ENCODE measurements around the gene B4GALT2. TPM values are rescaled to one million over a fixed set of nuclear protein-coding genes. Genes with fewer than 3 reads are reported as not detected.

B4GALT2 gene
- total and polyA plus RNA-seq, 10 of the 15 experiments (the other 5 are each of a cell fraction or from before 2014, with no cell fraction given) = 0.98 to 61.0 (median 23.4) TPM

DNA sequence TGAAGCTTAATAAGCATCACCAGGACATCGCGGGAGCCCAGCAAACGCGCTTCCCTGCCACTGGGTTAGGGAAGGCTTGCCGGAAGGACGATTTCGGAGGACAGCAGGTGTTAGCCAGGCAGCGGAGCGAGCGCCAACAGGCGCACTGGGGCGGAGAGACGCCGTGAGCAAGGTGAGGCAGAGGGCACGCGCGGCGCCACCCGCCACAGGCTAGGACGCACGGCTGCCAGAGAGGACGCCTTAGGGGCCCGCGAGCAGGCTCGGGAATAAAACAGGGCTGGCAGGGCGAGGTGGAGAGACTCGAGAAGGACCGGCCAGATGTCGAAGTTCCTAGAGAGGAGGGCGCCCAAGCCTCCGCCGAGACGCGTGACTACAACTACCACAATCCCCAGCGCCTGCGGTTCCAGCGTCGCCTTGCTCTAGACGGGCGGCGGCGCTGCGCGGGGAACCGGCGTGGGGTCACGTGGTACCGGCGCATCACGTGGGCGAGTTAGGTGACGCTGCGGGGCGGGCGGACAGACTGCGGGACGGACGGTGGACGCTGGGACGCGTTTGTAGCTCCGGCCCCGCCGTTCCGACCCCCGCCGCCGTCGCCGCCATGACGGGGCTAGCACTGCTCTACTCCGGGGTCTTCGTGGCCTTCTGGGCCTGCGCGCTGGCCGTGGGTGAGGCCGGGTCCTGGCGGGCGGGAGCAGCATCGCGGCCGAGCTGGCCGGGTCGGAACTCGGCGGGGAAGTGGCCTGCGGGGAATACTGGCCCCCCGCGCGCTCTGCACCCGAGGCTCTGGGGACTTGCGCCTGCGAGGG is 4.4 kb upstream of the B4GALT2 start, which contains the start of gene ATP6V0B (continued):
- TF ChIP-seq SMC3 (IDR thresholded peaks at IDR 0.05; ENCODE audit: borderline replicate concordance, low read length) (no peak), NRF1 (conservative IDR thresholded peaks at IDR 0.05; ENCODE audit: low read depth, low read length) (peak; percentile 8; the same call in 1 of the 2 replicates), EED (IDR thresholded peaks at IDR 0.05; ENCODE audit: low read depth) (no peak; the same call in 1 of the 2 replicates), JUND (IDR thresholded peaks at IDR 0.05; ENCODE audit: low read depth, low read length) (no peak), STAT3 (IDR thresholded peaks at IDR 0.05; ENCODE audit: low read depth, low read length) (no peak), BCL11A (IDR thresholded peaks at IDR 0.05; ENCODE audit: low read depth, low read length) (no peak), ZNF217 (IDR thresholded peaks at IDR 0.05) (no peak)
- TF ChIP-seq, protein P1, sequence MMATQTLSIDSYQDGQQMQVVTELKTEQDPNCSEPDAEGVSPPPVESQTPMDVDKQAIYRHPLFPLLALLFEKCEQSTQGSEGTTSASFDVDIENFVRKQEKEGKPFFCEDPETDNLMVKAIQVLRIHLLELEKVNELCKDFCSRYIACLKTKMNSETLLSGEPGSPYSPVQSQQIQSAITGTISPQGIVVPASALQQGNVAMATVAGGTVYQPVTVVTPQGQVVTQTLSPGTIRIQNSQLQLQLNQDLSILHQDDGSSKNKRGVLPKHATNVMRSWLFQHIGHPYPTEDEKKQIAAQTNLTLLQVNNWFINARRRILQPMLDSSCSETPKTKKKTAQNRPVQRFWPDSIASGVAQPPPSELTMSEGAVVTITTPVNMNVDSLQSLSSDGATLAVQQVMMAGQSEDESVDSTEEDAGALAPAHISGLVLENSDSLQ (IDR thresholded peaks at IDR 0.05) = peak; percentile 64

DNA sequence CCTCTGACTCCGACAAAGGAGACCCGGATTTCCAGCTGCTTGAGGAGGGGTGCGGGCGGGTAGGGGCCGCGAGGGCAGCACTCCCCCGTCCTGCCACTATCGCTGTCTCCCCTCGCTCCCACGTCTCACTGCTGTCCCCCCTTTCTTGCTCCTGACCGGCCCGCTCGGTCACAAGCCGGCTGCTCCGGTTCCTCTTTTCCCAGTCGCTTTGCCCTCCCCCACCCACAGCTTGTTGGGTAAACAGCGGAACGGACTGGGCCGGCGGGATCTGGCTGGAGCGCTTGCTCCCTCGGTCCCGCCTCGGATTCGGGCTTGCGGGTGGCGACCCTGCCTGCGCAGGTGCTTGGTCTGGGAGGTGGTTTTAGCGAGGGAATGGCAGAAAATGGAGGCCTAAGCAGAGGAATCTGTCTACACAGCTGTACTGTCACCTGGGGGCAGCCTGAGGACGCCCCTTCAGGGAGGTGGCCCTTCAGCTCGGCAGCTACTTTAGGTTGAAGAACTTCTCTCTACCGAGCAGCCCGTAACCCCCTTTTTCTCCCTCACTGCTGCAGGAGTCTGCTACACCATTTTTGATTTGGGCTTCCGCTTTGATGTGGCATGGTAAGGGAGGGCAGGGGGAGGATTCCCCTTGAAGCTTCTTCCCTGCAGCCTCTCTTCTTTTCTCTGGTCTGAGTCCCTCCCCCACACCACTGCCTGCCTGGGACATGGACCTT is 3.6 kb upstream of the B4GALT2 start:
- FAIRE-seq (no peak), ATAC-seq (peak; percentile 15), DNase-seq (ENCODE audit: low read depth, low spot score) (no peak)
- SMC1A ChIA-PET (ENCODE audit: uncharacterized antibody, unreplicated experiment) = interaction anchor here (0.8 to 1.5 kb wide), 7 partner anchors 15 to 1158 kb away, joined by 3 to 4 read pairs (median 3); partner anchors contain the start of gene SVBP
- Histone ChIP-seq H3K9me3 (replicated peaks; ENCODE audit: control insufficient read depth, insufficient read depth, low read length) (no peaks in the 10 kb centered on the region), H2AFZ (ENCODE audit: control insufficient read depth, low read depth, low read length) (peak overlapping the region; percentile 92), H4K20me1 (ENCODE audit: control insufficient read depth, insufficient read depth) (no peaks in the 10 kb centered on the region), H3K79me2 (ENCODE audit: control insufficient read depth, insufficient read depth, low read length) (peaks cover 53% of the 10 kb centered on the region), H3K27me3 (replicated peaks in 1 of 2; ENCODE audit: control insufficient read depth in 2 of 2, insufficient read depth in 2 of 2, low read length in 1 of 2) (no peaks in the 10 kb centered on the region), H3K9ac (ENCODE audit: control insufficient read depth, insufficient read depth, low read length) (peak overlapping the region; percentile 88), H3K4me1 (ENCODE audit: control insufficient read depth, insufficient read depth, low read length) (peaks cover 37% of the 10 kb centered on the region), H3K36me3 (ENCODE audit: control insufficient read depth in 2 of 2, insufficient read depth in 2 of 2, low read length in 1 of 2) (peaks cover 11 to 15% of the 10 kb centered on the region in 2 experiments), H3K4me3 (peak overlapping the region; percentile 95), H3K27ac (ENCODE audit: control insufficient read depth, insufficient read depth) (peak overlapping the region; percentile 73), H3K4me2 (ENCODE audit: control insufficient read depth, insufficient read depth) (peak overlapping the region; percentile 84)
- RAD21 ChIA-PET (ENCODE audit: unreplicated experiment) = interaction anchor here (1.1 to 3.0 kb wide), 4 partner anchors 15 to 212 kb away, joined by 3 to 10 read pairs (median 4); partner anchors contain the start of gene IPO13
- WGBS (ENCODE audit: insufficient coverage, insufficient replicate concordance, low lambda C conversion rate, missing lambda C conversion rate) = under 1% methylated on average over 25 of the region's 34 CpGs
- intact Hi-C loops (cut with micrococcal nuclease; ENCODE audit: unreplicated experiment) = loop anchor here (2.0 kb wide), 1 partner anchor 29 kb away; the partner anchor contains the start of gene IPO13
- in situ Hi-C loops (cut with MboI) = no loop called here
- POLR2A ChIA-PET = interaction anchor here (0.5 to 3.8 kb wide), 10 partner anchors 15 to 1317 kb away, joined by 3 to 18 read pairs (median 3); partner anchors contain the start of genes CCDC24, IPO13 and PPIH
- CTCF ChIA-PET = interaction anchor here (0.6 to 1.0 kb wide), 6 partner anchors 14 to 62 kb away, joined by 3 to 4 read pairs (median 3); no protein-coding TSS in a partner anchor
- TSS peak; percentile 59 for BruUV-seq (replicated peaks)
- TF ChIP-seq SP1 (IDR thresholded peaks at IDR 0.05; ENCODE audit: low read depth, low read length) (no peak), TBL1XR1 (IDR thresholded peaks at IDR 0.05; ENCODE audit: low read depth, low read length) (no peak), POLR2A (IDR thresholded peaks at IDR 0.05; ENCODE audit: low read depth, low read length) (no peak), ASH2L (IDR thresholded peaks at IDR 0.05; ENCODE audit: borderline replicate concordance, low read depth) (no peak), RB1 (IDR thresholded peaks at IDR 0.05; ENCODE audit: borderline replicate concordance) (no peak), NFIC (IDR thresholded peaks at IDR 0.05; ENCODE audit: low read depth, low read length) (no peak), RELA (IDR thresholded peaks at IDR 0.05; ENCODE audit: borderline replicate concordance, partially characterized antibody) (no peak), IRF4 (IDR thresholded peaks at IDR 0.05; ENCODE audit: low read depth, low read length) (no peak), PAX5 (IDR thresholded peaks at IDR 0.05; ENCODE audit: borderline replicate concordance, low read depth, low read length) (no peak), NFYB (IDR thresholded peaks at IDR 0.05; ENCODE audit: insufficient read depth, low read depth, low read length) (no peak), MEF2A (IDR thresholded peaks at IDR 0.05; ENCODE audit: insufficient read depth, low read depth, low read length) (no peak)
- TF ChIP-seq, protein P2, sequence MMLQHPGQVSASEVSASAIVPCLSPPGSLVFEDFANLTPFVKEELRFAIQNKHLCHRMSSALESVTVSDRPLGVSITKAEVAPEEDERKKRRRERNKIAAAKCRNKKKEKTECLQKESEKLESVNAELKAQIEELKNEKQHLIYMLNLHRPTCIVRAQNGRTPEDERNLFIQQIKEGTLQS (IDR thresholded peaks at IDR 0.05; ENCODE audit: borderline replicate concordance, extremely low read depth, low read depth, low read length) = no peak

Data from GM12878 (cell line).